ENCODE data around the gene ZBTB42. TPM values are rescaled to one million over a fixed set of nuclear protein-coding genes. Genes with fewer than 3 reads are reported as not detected.

Gene ZBTB42
- total RNA-seq (2013) = 1.8 TPM
- polyA plus RNA-seq (1 to 10 TPM in 1 of 3 donors, under 1 TPM in 2; 0.49 to 1.0 (median 0.68) TPM), polyA minus RNA-seq (3.2 and 6.5 TPM in 2 replicates), total RNA-seq (0.70 to 3.0 (median 1.5) reads per million in 11 experiments)

- 1% methylated on average over 105 of the region's 105 CpGs for WGBS (ENCODE audit: insufficient coverage)
- intact Hi-C loops (cut with micrococcal nuclease) = no loop called here
- TF ChIP-seq CTCF (IDR thresholded peaks at IDR 0.05) = no peak
Measured at GRCh38 chr14:104800771-104801519, at the start of gene ZBTB42. TSS of gene ZBTB42 (plus strand) at chr14:104801101. CDS start at chr14:104801198, 97 bp downstream.

GRCh38 chr14:104751539-104752422 is 49.1 kb upstream of the ZBTB42 start:
- DNase-seq = no peak
- H3K4me1 Mint-ChIP-seq = peaks cover 27% of the 10 kb centered on the region
- H2AFZ ChIP-seq (ENCODE audit: insufficient read depth, low read depth, low read length, poor library complexity, severe bottlenecking) = peak overlapping the region; percentile 93
- no peaks in the 10 kb centered on the region for H3K27me3 ChIP-seq (ENCODE audit: control insufficient read depth in 2 of 2, insufficient read depth in 2 of 2, low read length in 2 of 2)
- peaks cover 20% of the 10 kb centered on the region for H4K20me1 ChIP-seq (ENCODE audit: insufficient read depth, low read length)
- H3K4me2 ChIP-seq (replicated peaks; ENCODE audit: extremely low read depth, low read length, poor library complexity, severe bottlenecking) = peak overlapping the region; percentile 87
- H3K4me3 Mint-ChIP-seq = peak overlapping the region; percentile 83 to 89
- H3K9me3 ChIP-seq (replicated peaks in 1 of 2; ENCODE audit: control insufficient read depth in 1 of 2, insufficient read depth in 1 of 2, low read length in 2 of 2) = no peaks in the 10 kb centered on the region
- TF ChIP-seq CTCF (IDR thresholded peaks at IDR 0.05) = no peak
- peak overlapping the region; percentile 25 to 91 (median 63) for H3K4me3 ChIP-seq (replicated peaks in 1 of 3; ENCODE audit: low read depth in 2 of 3, low read length in 3 of 3)
- H3K9ac ChIP-seq (ENCODE audit: insufficient read depth, low read length, poor library complexity, severe bottlenecking) = peak overlapping the region; percentile 99
- intact Hi-C loops (cut with micrococcal nuclease) = loop anchor here in 1 of 2 donors (5.0 kb wide), 1 partner anchor 741 kb away; the partner anchor contains the start of gene TEDC1
- WGBS (ENCODE audit: insufficient coverage) = 69% methylated on average over 71 of the region's 90 CpGs
- peaks cover 14 to 21% of the 10 kb centered on the region in 2 donors for H3K36me3 ChIP-seq (replicated peaks in 1 of 2; ENCODE audit: control insufficient read depth in 1 of 2, insufficient read depth in 2 of 2, low read length in 2 of 2)
- peaks cover 19 to 40% of the 10 kb centered on the region in 2 donors for H3K4me1 ChIP-seq (ENCODE audit: control insufficient read depth in 1 of 2, insufficient read depth in 2 of 2, low read length in 2 of 2)
- H3K36me3 Mint-ChIP-seq = peaks cover 9 to 15% of the 10 kb centered on the region in 2 donors
- H3K27me3 Mint-ChIP-seq (ENCODE audit: low read depth in 3 of 3) = no peaks in the 10 kb centered on the region
- peak overlapping the region; percentile 83 to 95 for H3K27ac ChIP-seq (ENCODE audit: low read depth in 1 of 2, low read length in 2 of 2)
- peaks cover 38% of the 10 kb centered on the region for H3K79me2 ChIP-seq (ENCODE audit: insufficient read depth, low read length)
- peak overlapping the region; percentile 85 to 97 (median 93) for H3K27ac Mint-ChIP-seq
- peaks cover 0 to 8% (median 2%) of the 10 kb centered on the region in 7 donors for H3K9me3 Mint-ChIP-seq

More at GRCh38 chr14:104800771-104801519, at the start of gene ZBTB42:
- peak; percentile 12 to 25 (median 21) for DNase-seq
- Mint-ChIP-seq H3K27me3 (ENCODE audit: low read depth in 3 of 3) (peaks cover 21 to 57% (median 33%) of the 10 kb centered on the region in 3 donors), H3K36me3 (peaks cover 0 to 4% of the 10 kb centered on the region in 2 donors), H3K4me3 (peak within 1 kb of the TSS; percentile 83 to 89), H3K9me3 (no peaks in the 10 kb centered on the region), H3K27ac (peak within 1 kb of the TSS in 3 of 7 donors; percentile 28 to 76 (median 53)), H3K4me1 (peaks cover 29% of the 10 kb centered on the region)
- no peaks in the 10 kb centered on the region for H3K9me3 ChIP-seq (replicated peaks in 1 of 2; ENCODE audit: control insufficient read depth in 1 of 2, insufficient read depth in 1 of 2, low read length in 2 of 2)
- H3K4me3 ChIP-seq (replicated peaks in 1 of 3; ENCODE audit: low read depth in 2 of 3, low read length in 3 of 3) = peak within 1 kb of the TSS; percentile 50 to 79 (median 61)
- H3K27me3 ChIP-seq (ENCODE audit: control insufficient read depth in 2 of 2, insufficient read depth in 2 of 2, low read length in 2 of 2) = peaks cover 0 to 34% of the 10 kb centered on the region in 2 donors
- H3K27ac ChIP-seq (ENCODE audit: low read depth in 1 of 2, low read length in 2 of 2) = no peak within 1 kb of the TSS
- H3K9ac ChIP-seq (ENCODE audit: insufficient read depth, low read length, poor library complexity, severe bottlenecking) = peak within 1 kb of the TSS; percentile 58
- H3K4me2 ChIP-seq (replicated peaks; ENCODE audit: extremely low read depth, low read length, poor library complexity, severe bottlenecking) = peak within 1 kb of the TSS; percentile 89
- H4K20me1 ChIP-seq (ENCODE audit: insufficient read depth, low read length) = no peaks in the 10 kb centered on the region
- H3K79me2 ChIP-seq (ENCODE audit: insufficient read depth, low read length) = no peaks in the 10 kb centered on the region
- H3K4me1 ChIP-seq (ENCODE audit: control insufficient read depth in 1 of 2, insufficient read depth in 2 of 2, low read length in 2 of 2) = peaks cover 24 to 29% of the 10 kb centered on the region in 2 donors
- H2AFZ ChIP-seq (ENCODE audit: insufficient read depth, low read depth, low read length, poor library complexity, severe bottlenecking) = peak within 1 kb of the TSS; percentile 81
- H3K36me3 ChIP-seq (replicated peaks in 1 of 2; ENCODE audit: control insufficient read depth in 1 of 2, insufficient read depth in 2 of 2, low read length in 2 of 2) = no peaks in the 10 kb centered on the region

All from CD14-positive monocyte (primary cell).